HepG2 (cell line): ENCODE measurements around the gene TNC. TPM values are rescaled to one million over a fixed set of nuclear protein-coding genes. Genes with fewer than 3 reads are reported as not detected.

Experiments
- ATAC-seq: fragments of 200-7000 bp; cut with Tn5 transposase; 3 replicates; pipeline ENCODE4 v1.9.1; 2020; ENCODE audit warnings: mild to moderate bottlenecking, moderate library complexity
- BruUV-seq: library from RNA; stranded (reverse); fragments of 400-500 nt; replicated peaks from 2 replicates; lab custom pipeline; 2021; lab: Mats Ljungman, UMichigan
- CTCF ChIA-PET: fragments of 300-600 bp; formaldehyde crosslinking; extraction: SDS; loops from one replicate; lab custom pipeline; 2021; ENCODE audit warnings: low total read pairs, inconsistent platforms, low intra/inter-chr PET ratio; lab: Yijun Ruan, JAX
- POLR2A ChIA-PET: fragments of 350-600 bp; sonication (Branson Sonifier 250); formaldehyde crosslinking; loops from one replicate; lab custom pipeline; 2020; ENCODE audit warnings: antibody characterized with exemption, inconsistent platforms; lab: Yijun Ruan, JAX
- DNase-seq: peaks from one replicate; pipeline ENCODE4 v3.0.0-alpha.2; 2015; ENCODE audit warnings: low spot score
- FAIRE-seq: peaks from 3 replicates; lab custom pipeline; 2011; peaks lifted over from hg19 to GRCh38; lab: Jason Lieb, UNC
- H2AFZ ChIP-seq: one replicate; pipeline ENCODE4 v1.6.1; 2011; ENCODE audit warnings: low read length, inconsistent platforms
- H3K27ac ChIP-seq: fragments of 300-600 bp; 3 replicates; pipeline ENCODE4 v1.8.0; 2011; ENCODE audit warnings: mixed run types, mild to moderate bottlenecking, mixed read lengths, low read length, inconsistent platforms; ENCODE audit not compliant: insufficient read depth; ENCODE audit errors: extremely low read length
- H3K27me3 ChIP-seq, 2 experiments: fragments of 200-600 bp in 1 of 2; 2 replicates in 1 of 2; 3 replicates in 1 of 2; pipeline versions ENCODE4 v1.6.0 to v1.8.0; 2011; ENCODE audit warnings: low read length in 2 of 2, mild to moderate bottlenecking in 2 of 2, moderate library complexity in 2 of 2, inconsistent platforms in 1 of 2; ENCODE audit not compliant: insufficient read depth in 2 of 2, control insufficient read depth in 1 of 2
- H3K36me3 ChIP-seq, 2 experiments: fragments of 200-600 bp in 1 of 2; replicated peaks in 1 of 2; 2 replicates in 1 of 2; 3 replicates in 1 of 2; pipeline versions ENCODE4 v1.5.1 to v1.8.0; 2011; ENCODE audit warnings: low read length in 2 of 2, inconsistent platforms in 1 of 2; ENCODE audit not compliant: insufficient read depth in 2 of 2, control insufficient read depth in 1 of 2
- H3K4me1 ChIP-seq: 2 replicates; pipeline ENCODE4 v1.5.1; 2012; ENCODE audit warnings: low read length, inconsistent platforms; ENCODE audit not compliant: insufficient read depth
- H3K4me2 ChIP-seq: 2 replicates; pipeline ENCODE4 v1.6.0; 2011; ENCODE audit warnings: low read depth, low read length, inconsistent platforms
- H3K4me3 ChIP-seq, 3 experiments: fragments of 200-600 bp in 1 of 3; sonication (generic), shearing (Covaris generic) in 1 of 3; replicated peaks in 1 of 3; 2 replicates each; pipeline ENCODE4 v1.5.1; 2011 to 2016; ENCODE audit warnings: low read length in 3 of 3, inconsistent platforms in 2 of 3, low read depth in 2 of 3, mild to moderate bottlenecking in 2 of 3, control low read depth in 1 of 3, mixed read lengths in 1 of 3; ENCODE audit not compliant: insufficient read depth in 1 of 3
- H3K79me2 ChIP-seq: one replicate; pipeline ENCODE4 v1.6.1; 2011; ENCODE audit warnings: low read length, inconsistent platforms; ENCODE audit not compliant: insufficient read depth
- H3K9ac ChIP-seq: 2 replicates; pipeline ENCODE4 v1.6.0; 2011; ENCODE audit warnings: mild to moderate bottlenecking, low read depth, low read length, inconsistent platforms; ENCODE audit not compliant: insufficient read depth
- H3K9me3 ChIP-seq: 2 replicates; pipeline ENCODE4 v1.5.1; 2012; ENCODE audit warnings: mild to moderate bottlenecking, low read length
- H4K20me1 ChIP-seq: 2 replicates; pipeline ENCODE4 v1.6.0; 2011; ENCODE audit warnings: inconsistent platforms, mild to moderate bottlenecking, low read length, moderate library complexity; ENCODE audit not compliant: insufficient read depth
- CBX2 ChIP-seq, 2 experiments: fragments of 200-600 bp in 1 of 2; sonication (generic); formaldehyde crosslinking in 1 of 2; IDR thresholded peaks; 2 replicates each; pipeline versions ENCODE4 v1.7.0 to v1.8.1; 2018 to 2022; ENCODE audit warnings: low read depth in 2 of 2, low read length in 1 of 2, mild to moderate bottlenecking in 1 of 2, missing genetic modification reagents in 1 of 2
- HOXD1 ChIP-seq: sonication (generic); formaldehyde crosslinking; IDR thresholded peaks from 2 replicates; pipeline ENCODE4 v1.5.0; 2020; ENCODE audit warnings: missing genetic modification reagents
- KDM3A ChIP-seq: IDR thresholded peaks from 2 replicates; pipeline ENCODE4 v1.6.1; 2018; ENCODE audit warnings: low read depth, missing compliant biosample characterization
- ONECUT2 ChIP-seq: sonication (generic); formaldehyde crosslinking; IDR thresholded peaks from 2 replicates; pipeline ENCODE4 v1.4.0; 2020; ENCODE audit warnings: missing genetic modification reagents
- RFX3 ChIP-seq: IDR thresholded peaks from 2 replicates; pipeline ENCODE4 v1.6.1; 2016; ENCODE audit warnings: missing biosample characterization, missing genetic modification reagents
- SMAD3 ChIP-seq: sonication (generic); formaldehyde crosslinking; IDR thresholded peaks from 2 replicates; pipeline ENCODE4 v1.4.0; 2020; ENCODE audit warnings: missing genetic modification reagents
- SMARCC2 ChIP-seq: fragments of 450-650 bp; IDR thresholded peaks from 2 replicates; pipeline ENCODE4 v1.6.1; 2017; ENCODE audit warnings: antibody characterized with exemption, mild to moderate bottlenecking
- ZBTB37 ChIP-seq: sonication (generic); formaldehyde crosslinking; IDR thresholded peaks from 2 replicates; pipeline ENCODE4 v1.4.0; 2020; ENCODE audit warnings: mild to moderate bottlenecking, missing genetic modification reagents
- ZNF10 ChIP-seq: sonication (generic); formaldehyde crosslinking; IDR thresholded peaks from 2 replicates; pipeline ENCODE4 v1.4.0; 2020; ENCODE audit warnings: mild to moderate bottlenecking, low read depth, missing genetic modification reagents, borderline replicate concordance
- ZNF232 ChIP-seq: sonication (generic); formaldehyde crosslinking; IDR thresholded peaks from 2 replicates; pipeline ENCODE4 v1.4.0; 2020; ENCODE audit warnings: missing genetic modification reagents, borderline replicate concordance
- ZNF24 ChIP-seq: fragments of 450-650 bp; IDR thresholded peaks from 2 replicates; pipeline ENCODE4 v1.6.1; 2017; ENCODE audit warnings: antibody characterized with exemption, mild to moderate bottlenecking
- ZNF382 ChIP-seq: sonication (generic); formaldehyde crosslinking; IDR thresholded peaks from 2 replicates; pipeline ENCODE4 v1.5.0; 2020; ENCODE audit warnings: missing genetic modification reagents, mild to moderate bottlenecking, borderline replicate concordance
- ZNF484 ChIP-seq: sonication (generic); formaldehyde crosslinking; IDR thresholded peaks from 2 replicates; pipeline ENCODE4 v1.5.1; 2020; ENCODE audit warnings: mild to moderate bottlenecking, low read depth, missing genetic modification reagents, borderline replicate concordance
- ZSCAN29 ChIP-seq: sonication (generic); formaldehyde crosslinking; conservative IDR thresholded peaks from 2 replicates; pipeline ENCODE4 v1.4.0; 2020; ENCODE audit warnings: mild to moderate bottlenecking, missing genetic modification reagents
- WGBS: methylation state at CpG from one replicate; pipeline ENCODE4 v1.1.6; 2017; ENCODE audit warnings: low lambda C conversion rate; 5-methylcytosine and 5-hydroxymethylcytosine counted together
- in situ Hi-C: cut with HindIII; loops from 2 replicates; pipeline ENCODE4 v1.10.0; 2017; ENCODE audit warnings: low pct_unique_long_range_greater_than_20kb; ENCODE audit not compliant: extremely low pct_ligation_motif_present
- intact Hi-C: fragments of 100-400 bp; cut with micrococcal nuclease; formaldehyde crosslinking; loops from one replicate; pipeline ENCODE4 v1.10.0; 2022; ENCODE audit not compliant: unreplicated experiment
- polyA plus RNA-seq, 8 experiments: library from polyadenylated mRNA; depleted of rRNA in 3 of 8; stranded (reverse) in 7 of 8; unstranded in 1 of 8; fragments of >200 nt; fragmentation: Illumina TruSeq in 4 of 8; extraction: Trizol in 4 of 8; gene quantifications; 2 replicates each; pipeline versions ENCODE4 v1.2.1 to v1.2.3, GENCODE V29; 2011 to 2016; ENCODE audit warnings: low read depth in 4 of 8, missing spikeins in 1 of 8, mixed read lengths in 1 of 8; ENCODE audit not compliant: insufficient read depth in 1 of 8
- total RNA-seq, 5 experiments: library from RNA; depleted of rRNA; stranded (reverse); fragments of >200 nt; fragmentation: Illumina TruSeq; extraction: Trizol; gene quantifications; 2 replicates each; pipeline ENCODE4 v1.2.3, GENCODE V29; 2016; ENCODE audit warnings: low read depth in 1 of 5
- TF ChIP-seq, protein P1 (sequence below): sonication (generic); formaldehyde crosslinking; IDR thresholded peaks from 2 replicates; pipeline ENCODE4 v1.4.0; 2020; ENCODE audit warnings: mild to moderate bottlenecking, low read depth, missing genetic modification reagents
- TF ChIP-seq, protein P2 (sequence below): sonication (generic); formaldehyde crosslinking; IDR thresholded peaks from 2 replicates; pipeline ENCODE4 v1.4.0; 2020; ENCODE audit warnings: missing genetic modification reagents

Gene TNC
- total and polyA plus RNA-seq, 2 of the 13 experiments (the other 11 are each of a cell fraction or from before 2014, with no cell fraction given), result not detected

DNA sequence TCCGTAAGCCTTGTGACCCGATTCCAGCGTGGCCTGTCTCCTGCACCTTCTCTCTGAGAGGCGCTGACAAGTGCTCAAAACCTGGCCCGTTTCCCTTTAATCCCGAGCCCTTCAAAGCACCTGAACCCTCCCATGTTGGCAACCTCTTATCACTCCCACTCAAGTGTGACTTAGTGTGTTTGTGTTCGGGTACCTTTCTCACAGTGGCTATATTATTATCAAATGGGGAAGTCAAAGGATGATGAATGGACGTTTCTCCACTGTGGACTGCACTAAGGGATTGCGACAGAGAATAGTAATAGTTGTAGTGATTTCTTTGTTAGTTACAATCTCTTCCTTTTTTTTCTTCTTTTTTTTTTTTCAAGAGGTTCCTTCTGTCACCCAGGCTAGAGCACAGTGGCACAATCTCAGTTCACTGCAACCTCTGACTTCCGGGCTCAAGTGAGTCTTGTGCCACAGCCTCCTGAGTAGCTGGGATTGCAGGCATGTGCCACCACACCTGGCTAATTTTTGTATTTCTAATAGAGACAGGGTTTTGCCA lies 122.2 kb downstream of the TNC start:
- peaks cover 0 to 7% of the 10 kb centered on the region in 2 experiments; a peak in 1 of 5 replicates for H3K27me3 ChIP-seq
- no peak overlapping the region for H3K27ac ChIP-seq
- ChIA-PET CTCF (no interaction called here), POLR2A (no interaction called here)
- H3K9me3 ChIP-seq, result no peaks in the 10 kb centered on the region
- H4K20me1 ChIP-seq, result no peaks in the 10 kb centered on the region
- no peak overlapping the region for H3K9ac ChIP-seq
- H3K36me3 ChIP-seq, result no peaks in the 10 kb centered on the region
- H3K79me2 ChIP-seq, result no peaks in the 10 kb centered on the region
- FAIRE-seq (no peak), DNase-seq (no peak), ATAC-seq (no peak)
- WGBS, result 13% methylated on average over 7 of the region's 10 CpGs
- TF ChIP-seq RFX3 (CRISPR knock-in tag) (no peak), ZNF24 (no peak), ZNF232 (no peak), KDM3A (CRISPR knock-in tag) (no peak), ZNF382 (no peak), HOXD1 (CRISPR knock-in tag) (no peak), SMARCC2 (no peak), ZSCAN29 (CRISPR knock-in tag) (no peak), ZNF10 (CRISPR knock-in tag) (no peak), ZBTB37 (CRISPR knock-in tag) (no peak), SMAD3 (no peak), CBX2 (IDR thresholded peaks at IDR 0.05; ENCODE audit: low read depth, low read length) (no peak), CBX2 (CRISPR knock-in tag; IDR thresholded peaks at IDR 0.05; ENCODE audit: low read depth) (no peak), ONECUT2 (CRISPR knock-in tag) (no peak), ZNF484 (CRISPR knock-in tag) (no peak)
- TF ChIP-seq, protein P1, sequence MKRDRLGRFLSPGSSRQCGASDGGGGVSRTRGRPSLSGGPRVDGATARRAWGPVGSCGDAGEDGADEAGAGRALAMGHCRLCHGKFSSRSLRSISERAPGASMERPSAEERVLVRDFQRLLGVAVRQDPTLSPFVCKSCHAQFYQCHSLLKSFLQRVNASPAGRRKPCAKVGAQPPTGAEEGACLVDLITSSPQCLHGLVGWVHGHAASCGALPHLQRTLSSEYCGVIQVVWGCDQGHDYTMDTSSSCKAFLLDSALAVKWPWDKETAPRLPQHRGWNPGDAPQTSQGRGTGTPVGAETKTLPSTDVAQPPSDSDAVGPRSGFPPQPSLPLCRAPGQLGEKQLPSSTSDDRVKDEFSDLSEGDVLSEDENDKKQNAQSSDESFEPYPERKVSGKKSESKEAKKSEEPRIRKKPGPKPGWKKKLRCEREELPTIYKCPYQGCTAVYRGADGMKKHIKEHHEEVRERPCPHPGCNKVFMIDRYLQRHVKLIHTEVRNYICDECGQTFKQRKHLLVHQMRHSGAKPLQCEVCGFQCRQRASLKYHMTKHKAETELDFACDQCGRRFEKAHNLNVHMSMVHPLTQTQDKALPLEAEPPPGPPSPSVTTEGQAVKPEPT (CRISPR knock-in tag), result no peak
- TF ChIP-seq, protein P2, sequence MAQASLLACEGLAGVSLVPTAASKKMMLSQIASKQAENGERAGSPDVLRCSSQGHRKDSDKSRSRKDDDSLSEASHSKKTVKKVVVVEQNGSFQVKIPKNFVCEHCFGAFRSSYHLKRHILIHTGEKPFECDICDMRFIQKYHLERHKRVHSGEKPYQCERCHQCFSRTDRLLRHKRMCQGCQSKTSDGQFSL (CRISPR knock-in tag), result no peak
- no peaks in the 10 kb centered on the region for H3K4me1 ChIP-seq
- H3K4me2 ChIP-seq, result no peak overlapping the region
- H2AFZ ChIP-seq, result no peak overlapping the region
- intact Hi-C loops, result no loop called here
- no peak overlapping the region for H3K4me3 ChIP-seq
- BruUV-seq, result no TSS peak
- in situ Hi-C loops, result no loop called here
